Activated naive CD4-positive, alpha-beta T cell treated with anti-CD3 and anti-CD28 coated beads for 36 hours (primary cell): ENCODE measurements around the gene ZNF263. TPM values are rescaled to one million over a fixed set of nuclear protein-coding genes. Genes with fewer than 3 reads are reported as not detected.

Experiments used
- CTCF ChIA-PET: fragments of 350-600 bp; sonication (Branson Sonifier 250); formaldehyde crosslinking; loops from one replicate; lab custom pipeline; 2021; ENCODE audit warnings: antibody characterized with exemption; lab: Charles Lee
- DNase-seq: peaks from one replicate; pipeline ENCODE4 v3.0.0-alpha.2; 2020
- H3K27ac Mint-ChIP-seq: one replicate; pipeline ENCODE4 v1.8.0; 2021; ENCODE audit warnings: mild to moderate bottlenecking, mixed read lengths
- H3K27me3 Mint-ChIP-seq: one replicate; pipeline ENCODE4 v1.8.0; 2021; ENCODE audit warnings: low read depth, mixed read lengths
- H3K36me3 Mint-ChIP-seq: one replicate; pipeline ENCODE4 v1.8.0; 2021; ENCODE audit warnings: low read depth, mixed read lengths
- H3K4me1 Mint-ChIP-seq: one replicate; pipeline ENCODE4 v1.8.0; 2021; ENCODE audit warnings: low read depth, mixed read lengths
- H3K4me3 Mint-ChIP-seq: one replicate; pipeline ENCODE4 v1.8.0; 2021; ENCODE audit warnings: mild to moderate bottlenecking, moderate library complexity, mixed read lengths
- H3K9me3 Mint-ChIP-seq: one replicate; pipeline ENCODE4 v1.8.0; 2021; ENCODE audit warnings: mixed read lengths
- intact Hi-C: fragments of 100-400 bp; cut with micrococcal nuclease; formaldehyde crosslinking; loops from one replicate; pipeline ENCODE4 v1.15.1; 2023
- total RNA-seq, 2 experiments: library from RNA; stranded (reverse); gene quantifications; one replicate each; pipeline ENCODE4 v1.2.3, GENCODE V29; 2021

ZNF263 gene
- total RNA-seq, 2 experiments from 2014 or later: 9.1 to 12.2 TPM

DNA sequence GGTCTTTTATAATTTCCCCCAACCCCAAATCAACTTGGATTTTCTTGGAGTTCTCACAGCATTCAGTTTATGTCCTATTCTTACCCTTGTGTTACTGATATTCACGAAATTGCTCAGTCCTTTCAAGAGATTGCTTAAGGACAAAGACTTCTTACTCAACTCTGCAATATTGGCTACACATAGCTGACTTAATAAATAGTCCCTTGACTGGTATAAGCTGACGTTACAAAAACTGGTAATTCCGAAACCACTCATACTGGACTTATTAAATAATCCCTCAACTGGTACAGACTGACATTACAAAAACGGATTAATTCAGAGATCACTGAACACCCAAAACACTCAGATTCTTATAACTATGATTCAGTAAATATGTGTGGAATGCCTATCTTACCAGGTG lies 21.1 kb downstream of the ZNF263 start:
- peaks cover 53% of the 10 kb centered on the region for H3K9me3 Mint-ChIP-seq
- H3K27ac Mint-ChIP-seq: no peak overlapping the region
- peaks cover 76% of the 10 kb centered on the region for H3K36me3 Mint-ChIP-seq
- CTCF ChIA-PET: interaction anchor here (1.2 to 1.8 kb wide), 2 partner anchors 19 to 37 kb away, joined by 4 to 5 read pairs; no protein-coding TSS in a partner anchor
- H3K4me3 Mint-ChIP-seq: peak overlapping the region; percentile 79
- H3K4me1 Mint-ChIP-seq: peaks cover 21% of the 10 kb centered on the region
- no peak for DNase-seq
- H3K27me3 Mint-ChIP-seq: no peaks in the 10 kb centered on the region
- intact Hi-C loops: no loop called here

DNA sequence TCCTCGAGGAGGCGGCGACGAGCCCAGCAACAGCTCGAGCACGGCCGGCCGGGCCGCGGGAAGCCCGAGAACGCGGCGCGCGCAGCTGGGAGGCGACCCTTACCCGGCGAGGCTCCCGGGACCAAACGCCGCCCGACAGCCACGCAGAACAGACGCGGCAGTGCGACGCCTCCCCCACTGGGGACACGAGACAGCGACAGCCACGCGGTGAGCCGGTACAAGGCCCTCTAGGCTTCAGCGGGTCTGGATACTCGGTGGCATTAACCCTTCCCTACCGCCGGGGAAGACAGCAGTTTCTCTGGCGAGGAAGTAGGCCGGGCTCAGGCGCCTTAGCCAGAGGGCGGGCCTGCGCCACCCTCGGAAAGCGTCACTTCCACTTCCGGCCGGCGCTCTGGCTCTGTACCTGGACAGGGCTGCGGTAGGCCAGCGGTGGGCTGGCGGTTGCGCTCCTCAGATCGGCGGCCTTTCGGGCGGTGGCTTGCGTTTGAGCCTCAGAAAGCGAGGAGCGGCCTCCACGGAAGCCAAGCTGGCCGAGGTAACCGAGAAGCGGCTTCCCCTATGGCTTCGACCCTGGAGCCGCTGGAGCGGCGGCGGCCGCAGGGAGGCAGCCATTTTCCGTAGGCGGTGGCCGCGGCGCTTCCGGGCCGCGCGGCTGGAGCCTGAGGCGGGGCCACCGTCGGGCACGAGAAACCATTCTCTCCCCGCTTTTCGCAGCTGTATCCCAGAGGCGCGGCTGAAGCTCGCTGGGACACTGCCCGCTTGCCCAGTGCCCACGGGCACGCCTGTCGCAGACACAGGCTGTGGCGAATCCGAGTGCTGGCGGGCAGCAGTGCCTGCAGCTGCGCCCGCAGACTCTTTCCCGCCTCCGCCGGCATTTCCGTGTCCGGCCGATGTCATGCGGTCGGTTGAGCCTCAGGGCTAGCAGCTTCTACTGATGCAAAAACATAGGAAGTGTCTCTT lies 22.1 kb downstream of the ZNF263 start, which contains the start of the genes TIGD7 and ZNF75A:
Gene TIGD7 (minus strand): TSS at position 322 of the 960 bp plus-strand sequence. CDS start 4,816 bp downstream, outside the sequence.
Gene ZNF75A (plus strand): TSS at position 389 of the 960 bp plus-strand sequence. CDS start 2,932 bp downstream, outside the sequence.
- no peaks in the 10 kb centered on the region for H3K27me3 Mint-ChIP-seq
- peak within 1 kb of the TSS; percentile 79 for H3K4me3 Mint-ChIP-seq
- H3K4me1 Mint-ChIP-seq: peaks cover 21% of the 10 kb centered on the region
- intact Hi-C loops: loop anchor here (1.0 to 5.0 kb wide), 7 partner anchors 22 to 152 kb away; partner anchors contain the start of genes ZNF200 and ZNF263
- H3K9me3 Mint-ChIP-seq: peaks cover 45% of the 10 kb centered on the region
- DNase-seq: peak; percentile 84
- H3K27ac Mint-ChIP-seq: peak within 1 kb of the TSS; percentile 77
- peaks cover 76% of the 10 kb centered on the region for H3K36me3 Mint-ChIP-seq
- CTCF ChIA-PET: interaction anchor here (1.2 to 1.8 kb wide), 2 partner anchors 21 to 38 kb away, joined by 4 to 5 read pairs; no protein-coding TSS in a partner anchor

DNA sequence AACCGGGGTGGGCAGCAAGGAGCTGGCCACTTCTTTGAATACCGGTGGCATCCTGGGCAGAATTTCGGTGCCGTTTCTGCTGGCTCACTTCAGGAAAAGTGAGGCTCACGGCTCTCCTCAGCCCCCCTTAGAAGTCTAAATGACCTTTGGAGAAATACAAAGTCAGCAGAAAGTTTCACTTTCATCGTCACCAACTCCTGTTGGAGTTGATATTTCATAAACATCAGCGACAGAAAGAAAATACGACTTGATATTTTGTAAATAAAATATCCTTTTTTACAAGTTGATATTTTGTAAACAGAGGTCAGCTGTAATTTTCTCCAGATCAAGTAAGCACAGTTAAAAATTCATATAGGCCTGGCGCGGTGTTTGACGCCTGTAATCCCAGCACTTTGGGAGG lies 22.8 kb downstream of the ZNF263 start:
- intact Hi-C loops: loop anchor here (5.0 kb wide), 2 partner anchors 124 to 126 kb away; no protein-coding TSS in a partner anchor
- no peak for DNase-seq

DNA sequence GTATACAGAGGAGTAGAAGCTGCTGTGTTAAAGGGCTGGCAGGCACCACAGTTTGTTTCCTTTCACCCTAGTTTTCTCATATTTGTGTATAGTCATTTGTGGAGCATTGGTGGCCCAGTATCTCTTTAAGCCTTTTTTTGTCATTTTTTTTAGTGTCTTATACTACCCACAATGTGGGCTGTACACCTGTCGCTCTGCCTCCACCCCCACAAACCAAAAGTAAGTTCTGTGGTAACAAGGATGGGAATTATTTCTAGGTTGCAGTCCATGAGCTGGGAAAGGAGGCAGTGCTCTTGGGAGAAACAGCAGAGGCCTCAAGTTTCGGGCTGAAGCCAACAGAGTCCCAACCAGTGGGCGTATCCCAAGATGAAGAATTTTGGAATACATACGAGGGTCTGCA lies 28.2 kb downstream of the ZNF263 start:
- peaks cover 99% of the 10 kb centered on the region for H3K36me3 Mint-ChIP-seq
- no peak overlapping the region for H3K4me3 Mint-ChIP-seq
- no peaks in the 10 kb centered on the region for H3K27me3 Mint-ChIP-seq
- peaks cover 5% of the 10 kb centered on the region for H3K4me1 Mint-ChIP-seq
- H3K9me3 Mint-ChIP-seq: peaks cover 70% of the 10 kb centered on the region
- no peak for DNase-seq
- H3K27ac Mint-ChIP-seq: no peak overlapping the region
- intact Hi-C loops: no loop called here
- CTCF ChIA-PET: no interaction called here

More for the DNA sequence above, 22.8 kb downstream of the ZNF263 start:
- peaks cover 76% of the 10 kb centered on the region for H3K36me3 Mint-ChIP-seq
- peaks cover 44% of the 10 kb centered on the region for H3K9me3 Mint-ChIP-seq
- H3K4me1 Mint-ChIP-seq: peaks cover 21% of the 10 kb centered on the region
- H3K27me3 Mint-ChIP-seq: no peaks in the 10 kb centered on the region
- H3K4me3 Mint-ChIP-seq: peak overlapping the region; percentile 79
- CTCF ChIA-PET: no interaction called here
- H3K27ac Mint-ChIP-seq: peak overlapping the region; percentile 63

DNA sequence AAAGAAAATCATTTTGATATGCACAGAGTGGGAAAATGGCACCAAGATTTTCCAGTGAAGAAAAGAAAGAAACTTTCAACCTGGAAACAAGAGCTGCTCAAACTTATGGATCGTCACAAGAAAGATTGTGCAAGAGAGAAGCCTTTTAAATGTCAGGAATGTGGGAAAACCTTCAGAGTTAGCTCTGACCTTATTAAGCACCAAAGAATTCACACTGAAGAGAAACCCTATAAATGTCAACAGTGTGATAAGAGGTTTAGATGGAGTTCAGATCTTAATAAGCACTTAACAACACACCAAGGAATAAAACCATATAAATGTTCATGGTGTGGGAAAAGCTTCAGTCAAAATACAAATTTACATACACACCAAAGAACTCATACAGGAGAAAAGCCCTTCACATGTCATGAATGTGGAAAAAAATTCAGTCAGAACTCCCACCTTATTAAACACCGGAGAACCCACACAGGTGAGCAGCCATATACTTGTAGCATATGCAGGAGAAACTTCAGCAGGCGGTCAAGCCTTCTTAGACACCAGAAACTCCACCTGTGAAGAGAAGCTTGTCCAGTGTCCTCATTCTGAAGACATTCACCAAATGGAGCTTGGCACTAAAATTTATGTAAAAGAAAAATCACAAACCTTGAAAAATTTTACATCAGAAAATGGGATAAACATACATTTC lies 34.2 kb downstream of the ZNF263 start:
- H3K4me3 Mint-ChIP-seq: no peak overlapping the region
- peaks cover 85% of the 10 kb centered on the region for H3K9me3 Mint-ChIP-seq
- CTCF ChIA-PET: no interaction called here
- no peak overlapping the region for H3K27ac Mint-ChIP-seq
- no peaks in the 10 kb centered on the region for H3K27me3 Mint-ChIP-seq
- intact Hi-C loops: no loop called here
- peaks cover 72% of the 10 kb centered on the region for H3K36me3 Mint-ChIP-seq
- no peaks in the 10 kb centered on the region for H3K4me1 Mint-ChIP-seq
- DNase-seq: no peak

DNA sequence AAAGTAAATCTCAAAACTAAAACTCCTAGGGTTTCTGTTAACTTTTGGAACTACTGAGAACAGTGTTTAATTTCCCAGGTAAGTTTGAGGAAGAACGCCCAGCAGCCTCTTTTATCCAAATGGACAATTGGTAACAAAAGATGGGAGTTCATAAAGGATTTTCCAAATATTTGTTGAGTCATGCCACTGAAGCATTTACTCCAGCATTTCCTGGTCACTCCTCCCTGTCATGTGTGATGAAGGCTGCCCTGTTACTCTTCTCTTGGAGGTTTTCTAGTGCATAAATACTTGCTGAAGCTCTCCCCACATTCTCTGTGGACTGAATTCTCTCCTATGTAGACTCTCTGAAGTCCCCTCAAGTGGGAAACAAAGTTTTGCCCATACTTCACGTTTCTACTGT lies 38.5 kb downstream of the ZNF263 start:
- CTCF ChIA-PET: interaction anchor here (0.7 kb wide), 1 partner anchor 88 kb away, joined by 5 read pairs; no protein-coding TSS in a partner anchor
- no peak overlapping the region for H3K27ac Mint-ChIP-seq
- no peak overlapping the region for H3K4me3 Mint-ChIP-seq
- H3K36me3 Mint-ChIP-seq: peaks cover 29% of the 10 kb centered on the region
- H3K9me3 Mint-ChIP-seq: peaks cover 55% of the 10 kb centered on the region
- no peaks in the 10 kb centered on the region for H3K27me3 Mint-ChIP-seq
- DNase-seq: no peak
- intact Hi-C loops: no loop called here
- no peaks in the 10 kb centered on the region for H3K4me1 Mint-ChIP-seq

DNA sequence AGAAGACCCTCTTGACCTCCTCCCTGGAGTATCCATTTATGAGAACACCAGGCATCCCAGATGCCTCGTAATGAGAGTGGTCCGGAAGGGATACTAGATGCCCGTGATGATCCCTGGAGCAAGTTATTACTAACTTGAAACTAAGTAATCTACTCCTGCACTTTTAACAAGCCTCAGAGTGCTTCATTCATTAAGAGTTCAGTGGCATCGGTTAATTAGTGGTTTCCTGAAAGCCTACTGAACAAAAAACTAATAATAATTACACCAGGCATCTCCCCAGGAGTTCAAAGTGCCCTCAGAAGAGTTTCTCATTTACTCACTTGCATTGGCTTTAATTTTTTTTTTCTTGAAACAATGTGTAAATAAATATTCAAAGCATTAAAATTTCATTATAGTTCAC lies 44.2 kb downstream of the ZNF263 start:
- CTCF ChIA-PET: no interaction called here

DNA sequence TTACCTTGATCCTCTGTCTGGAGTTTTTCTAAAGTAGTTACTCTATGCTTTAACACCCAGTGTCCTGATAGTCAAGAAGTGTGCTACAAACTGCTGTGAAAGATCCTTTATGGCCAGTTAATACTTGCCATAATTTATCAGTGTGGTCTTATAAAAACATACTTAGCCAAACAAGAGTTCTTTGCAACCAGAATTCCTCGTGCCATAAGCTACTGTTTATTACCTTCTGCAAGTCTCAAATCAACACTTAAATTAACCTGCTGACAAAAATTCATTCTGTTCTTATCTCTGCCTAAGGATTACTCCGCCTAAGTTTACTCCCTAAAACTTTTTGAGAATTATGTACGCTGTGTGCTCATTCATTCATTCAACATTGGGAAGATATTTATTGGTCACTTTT lies 44.8 kb downstream of the ZNF263 start:
- DNase-seq: no peak
- CTCF ChIA-PET: interaction anchor here (0.6 kb wide), 1 partner anchor 868 kb away, joined by 3 read pairs; no protein-coding TSS in a partner anchor
- intact Hi-C loops: no loop called here
- Mint-ChIP-seq H3K27ac (no peak overlapping the region), H3K4me3 (no peak overlapping the region), H3K27me3 (no peaks in the 10 kb centered on the region), H3K36me3 (peaks cover 1% of the 10 kb centered on the region), H3K9me3 (peaks cover 23% of the 10 kb centered on the region), H3K4me1 (no peaks in the 10 kb centered on the region)

More for the DNA sequence above, 44.2 kb downstream of the ZNF263 start:
- no peak for DNase-seq
- Mint-ChIP-seq H3K4me3 (no peak overlapping the region), H3K4me1 (no peaks in the 10 kb centered on the region), H3K27me3 (no peaks in the 10 kb centered on the region), H3K27ac (no peak overlapping the region), H3K36me3 (peaks cover 1% of the 10 kb centered on the region), H3K9me3 (peaks cover 20% of the 10 kb centered on the region)
- intact Hi-C loops: no loop called here

DNA sequence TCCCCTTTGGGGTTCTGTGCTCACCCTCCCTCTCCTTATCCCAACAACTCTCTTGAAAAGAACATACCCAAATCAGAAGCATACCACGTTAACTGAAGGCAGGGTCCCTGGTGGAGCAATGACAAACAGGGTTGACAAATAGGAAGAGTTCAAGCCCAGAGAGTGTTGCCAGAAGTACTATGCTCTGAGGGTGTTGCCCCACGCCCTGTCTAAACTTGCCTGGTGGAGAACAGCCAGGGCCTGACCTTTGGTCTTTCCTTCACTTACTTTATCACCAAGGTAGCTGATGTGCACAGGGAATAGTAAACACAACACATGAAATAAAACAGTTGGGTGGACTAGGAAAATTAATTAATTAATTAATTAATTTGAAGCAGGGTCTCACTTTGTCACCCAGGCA lies 45.4 kb downstream of the ZNF263 start:
- Mint-ChIP-seq H3K27ac (no peak overlapping the region), H3K36me3 (peaks cover 1% of the 10 kb centered on the region), H3K4me3 (no peak overlapping the region), H3K9me3 (peaks cover 23% of the 10 kb centered on the region), H3K27me3 (no peaks in the 10 kb centered on the region), H3K4me1 (no peaks in the 10 kb centered on the region)
- CTCF ChIA-PET: interaction anchor here (0.6 kb wide), 1 partner anchor 868 kb away, joined by 3 read pairs; no protein-coding TSS in a partner anchor
- intact Hi-C loops: no loop called here
- DNase-seq: no peak

Other genes with a start within 250 kb of the ZNF263 start
- not detected for gene BICDL2, start 246.5 kb upstream of the ZNF263 start, total RNA-seq
- under 1 TPM; 0.29 to 0.37 TPM for gene MMP25, start 236.9 kb upstream of the ZNF263 start, total RNA-seq
- gene IL32, start 217.9 kb upstream of the ZNF263 start, total RNA-seq: 100 to 1,000 TPM; 964 to 991 TPM
- under 1 TPM in 1 of 2 experiments, not detected in 1; 0.26 TPM for gene ZSCAN10, start 184.2 kb upstream of the ZNF263 start, total RNA-seq
- under 1 TPM in 1 of 2 experiments, not detected in 1; 0.25 TPM for gene ZNF205, start 170.9 kb upstream of the ZNF263 start, total RNA-seq
- gene ZNF213, start 148.5 kb upstream of the ZNF263 start, total RNA-seq: 1 to 10 TPM; 6.1 to 6.5 TPM
- gene OR1F1, start 95.3 kb upstream of the ZNF263 start, total RNA-seq: not detected
- 10 to 100 TPM in 1 of 2 experiments, 1 to 10 TPM in 1; 9.7 to 10.1 TPM for gene ZNF200, start 48.3 kb upstream of the ZNF263 start, total RNA-seq
- gene MEFV, start 26.9 kb upstream of the ZNF263 start, total RNA-seq: under 1 TPM; 0.07 TPM
- gene TIGD7, start 21.9 kb downstream of the ZNF263 start, total RNA-seq: 1 to 10 TPM; 3.8 to 4.1 TPM
- gene ZNF75A, start 22.0 kb downstream of the ZNF263 start, total RNA-seq: 10 to 100 TPM; 10.5 to 12.4 TPM
- not detected for gene OR2C1, start 72.4 kb downstream of the ZNF263 start, total RNA-seq
- gene ZSCAN32, start 117.5 kb downstream of the ZNF263 start, total RNA-seq: 1 to 10 TPM; 6.5 to 7.9 TPM
- 1 to 10 TPM; 5.8 to 6.3 TPM for gene ZNF174, start 117.7 kb downstream of the ZNF263 start, total RNA-seq
- gene ZNF597, start 160.0 kb downstream of the ZNF263 start, total RNA-seq: 1 to 10 TPM; 1.1 TPM
- gene NAA60, start 160.2 kb downstream of the ZNF263 start, total RNA-seq: 10 to 100 TPM; 20.0 to 27.1 TPM
- not detected for gene C16orf90, start 212.0 kb downstream of the ZNF263 start, total RNA-seq
- gene CLUAP1, start 217.5 kb downstream of the ZNF263 start, total RNA-seq: 10 to 100 TPM; 12.1 to 13.9 TPM